ENCODE data around the gene GRP.

GRP gene

GRCh38 chr18:59219672-59220163 lies at the start of gene GRP:
Gene GRP (plus strand): TSS chr18:59220158. CDS start chr18:59220266, 108 bp downstream.
- no peak for DNase-seq

GRCh38 chr18:59172664-59173249 lies 47.2 kb upstream of the GRP start:
- DNase-seq: no peak

- DNase-seq: no peak
Observed at GRCh38 chr18:59177485-59177884, 42.5 kb upstream of the GRP start.

- DNase-seq: no peak
Observed at GRCh38 chr18:59180150-59180845, 39.7 kb upstream of the GRP start.

- DNase-seq: no peak
Observed at GRCh38 chr18:59182673-59183072, 37.3 kb upstream of the GRP start.

- no peak for DNase-seq
Observed at GRCh38 chr18:59189008-59189407, 30.9 kb upstream of the GRP start.

- DNase-seq: no peak
Observed at GRCh38 chr18:59189746-59190145, 30.2 kb upstream of the GRP start.

GRCh38 chr18:59196161-59196725 lies 23.7 kb upstream of the GRP start:
- no peak for DNase-seq

GRCh38 chr18:59197636-59198035 lies 22.3 kb upstream of the GRP start:
- no peak for DNase-seq

GRCh38 chr18:59198215-59198614 lies 21.7 kb upstream of the GRP start:
- DNase-seq: no peak

GRCh38 chr18:59200787-59201186 lies 19.2 kb upstream of the GRP start:
- DNase-seq: no peak

- no peak for DNase-seq
Observed at GRCh38 chr18:59202258-59202820, 17.6 kb upstream of the GRP start.

- no peak for DNase-seq
Observed at GRCh38 chr18:59207506-59207905, 12.5 kb upstream of the GRP start.

- peak in 2 of 56 donors; percentile 2 to 3 for DNase-seq
Observed at GRCh38 chr18:59208602-59209125, 11.3 kb upstream of the GRP start.

- no peak for DNase-seq
Observed at GRCh38 chr18:59210299-59210698, 9.7 kb upstream of the GRP start.

- no peak for DNase-seq
Observed at GRCh38 chr18:59211629-59212028, 8.3 kb upstream of the GRP start.

GRCh38 chr18:59218018-59218417 lies 1.9 kb upstream of the GRP start:
- DNase-seq: peak in 16 of 56 donors; percentile 5 to 48 (median 13)

GRCh38 chr18:59220164-59220783 lies 316 bp downstream of the GRP start:
- DNase-seq: no peak

GRCh38 chr18:59220784-59221765 lies 1.1 kb downstream of the GRP start:
- peak in 1 of 56 donors; percentile 2 for DNase-seq

- DNase-seq: no peak
Observed at GRCh38 chr18:59222341-59222740, 2.4 kb downstream of the GRP start.
